ENCODE measurements around the gene LTBP4.
A peak's percentile ranks its signal among the peaks of the same experiment; 100 is the strongest.
"Not testable (repeated sequence)": the region's sequence is repeated elsewhere in the genome, so short reads cannot be mapped to it uniquely, and the experiment has no call there.

Gene LTBP4

DNA sequence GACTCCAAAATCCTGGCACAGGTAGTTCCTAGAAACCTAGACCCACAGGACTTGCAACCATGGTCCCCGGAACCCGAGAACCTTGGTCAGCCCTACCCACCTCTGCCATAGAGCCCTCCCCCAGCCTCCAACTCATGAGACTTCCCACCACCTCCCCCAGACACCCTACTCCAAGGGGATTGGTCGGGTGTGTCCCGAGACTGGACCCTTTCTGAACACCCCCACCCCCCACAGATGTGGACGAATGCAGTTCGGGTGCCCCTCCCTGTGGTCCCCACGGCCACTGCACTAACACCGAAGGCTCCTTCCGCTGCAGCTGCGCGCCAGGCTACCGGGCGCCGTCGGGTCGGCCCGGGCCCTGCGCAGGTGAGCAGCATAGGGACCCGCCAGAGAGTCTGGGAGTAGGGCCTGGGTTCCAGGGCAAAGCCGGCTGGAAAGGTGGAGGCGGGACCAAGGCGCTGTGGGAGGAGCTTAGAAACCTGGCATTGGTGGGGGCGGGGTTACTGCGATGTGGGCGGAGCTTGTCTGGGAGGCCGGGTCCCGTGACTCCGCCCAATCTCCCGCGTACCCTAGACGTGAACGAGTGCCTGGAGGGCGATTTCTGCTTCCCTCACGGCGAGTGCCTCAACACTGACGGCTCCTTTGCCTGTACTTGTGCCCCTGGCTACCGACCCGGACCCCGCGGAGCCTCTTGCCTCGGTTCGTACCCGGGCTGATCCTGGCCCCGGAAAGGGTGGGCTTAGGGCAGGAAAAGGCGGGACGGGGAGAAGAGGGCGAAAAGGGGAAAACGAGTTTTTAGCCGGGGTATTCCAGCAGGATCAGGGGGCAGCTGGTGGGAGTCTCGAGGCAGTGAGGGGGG lies 11.9 kb downstream of the LTBP4 start:
- no peak for DNase-seq

DNA sequence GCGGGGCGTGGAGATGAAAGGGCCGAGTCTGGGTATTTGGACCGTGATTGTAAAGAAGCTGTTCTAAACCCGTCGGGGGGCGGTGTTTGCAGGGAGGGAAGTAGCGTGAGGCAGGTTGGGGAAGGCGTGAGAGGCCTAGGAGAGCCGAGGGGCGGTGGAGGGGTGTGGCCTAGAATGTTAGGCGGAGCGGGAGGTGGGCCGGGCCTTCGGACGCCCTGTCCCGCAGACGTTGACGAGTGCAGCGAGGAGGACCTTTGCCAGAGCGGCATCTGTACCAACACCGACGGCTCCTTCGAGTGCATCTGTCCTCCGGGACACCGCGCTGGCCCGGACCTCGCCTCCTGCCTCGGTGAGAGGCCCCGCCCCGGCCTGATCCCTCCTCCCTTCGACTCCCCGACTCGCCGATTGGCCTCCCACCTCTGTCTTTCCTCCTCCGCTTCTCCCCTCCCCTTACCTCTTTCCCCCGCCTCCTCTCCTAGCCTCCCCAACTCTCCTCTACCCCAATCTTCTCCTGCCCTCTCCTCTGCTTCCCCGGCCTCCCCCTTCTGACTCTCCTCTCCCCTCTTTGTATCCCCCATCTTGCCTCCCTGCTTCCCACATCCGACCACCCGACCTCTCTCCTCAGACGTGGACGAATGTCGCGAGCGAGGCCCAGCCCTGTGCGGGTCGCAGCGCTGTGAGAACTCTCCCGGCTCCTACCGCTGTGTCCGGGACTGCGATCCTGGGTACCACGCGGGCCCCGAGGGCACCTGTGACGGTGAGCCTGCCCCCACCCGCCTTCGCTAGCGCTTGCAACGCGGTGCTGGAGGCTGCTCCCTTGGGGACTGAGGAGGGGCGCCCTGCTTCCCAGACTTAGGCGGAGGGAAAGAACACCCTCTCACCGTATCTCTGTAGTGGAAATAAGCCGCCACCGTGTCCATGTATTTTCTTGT lies 12.8 kb downstream of the LTBP4 start:
- peak; percentile 95 for DNase-seq

DNA sequence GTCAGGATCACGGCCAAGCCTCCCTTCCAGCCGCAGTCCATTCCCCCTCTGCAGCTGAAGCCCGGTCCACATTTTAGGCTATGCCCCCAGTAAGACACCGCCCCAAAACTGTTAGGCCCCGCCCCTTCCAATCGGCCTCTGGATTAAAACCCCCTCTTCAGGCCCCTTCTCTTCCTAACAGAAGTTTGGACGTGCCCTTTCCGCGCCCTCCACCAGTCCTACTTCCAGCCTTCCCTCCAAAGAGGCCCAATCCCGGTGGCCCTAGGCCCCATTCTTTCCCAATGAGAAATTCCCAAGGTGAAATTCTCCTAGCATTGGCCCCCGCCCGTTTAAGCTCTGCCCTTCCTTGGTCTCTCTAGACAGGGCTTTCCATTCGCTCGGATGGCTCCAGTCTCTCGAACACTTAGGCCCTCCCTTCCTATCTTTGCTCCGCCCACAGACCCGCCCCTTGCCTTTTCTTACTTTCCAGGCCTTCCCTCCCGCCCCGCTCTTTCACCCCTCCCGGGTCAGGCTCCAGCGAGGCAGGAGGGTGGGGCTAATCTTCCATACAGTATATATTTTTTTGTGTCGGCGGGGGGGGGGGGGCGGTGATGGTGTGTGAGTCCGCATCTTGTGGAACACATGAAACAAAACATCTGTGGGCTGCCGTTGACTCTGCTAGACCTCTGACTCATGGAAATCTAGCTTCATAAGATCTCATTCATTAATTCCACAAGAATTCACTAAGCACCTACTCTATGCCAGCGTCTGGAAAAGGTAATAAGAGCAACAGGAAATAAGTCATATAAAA lies 13.6 kb downstream of the LTBP4 start:
- peak; percentile 19 for DNase-seq

DNA sequence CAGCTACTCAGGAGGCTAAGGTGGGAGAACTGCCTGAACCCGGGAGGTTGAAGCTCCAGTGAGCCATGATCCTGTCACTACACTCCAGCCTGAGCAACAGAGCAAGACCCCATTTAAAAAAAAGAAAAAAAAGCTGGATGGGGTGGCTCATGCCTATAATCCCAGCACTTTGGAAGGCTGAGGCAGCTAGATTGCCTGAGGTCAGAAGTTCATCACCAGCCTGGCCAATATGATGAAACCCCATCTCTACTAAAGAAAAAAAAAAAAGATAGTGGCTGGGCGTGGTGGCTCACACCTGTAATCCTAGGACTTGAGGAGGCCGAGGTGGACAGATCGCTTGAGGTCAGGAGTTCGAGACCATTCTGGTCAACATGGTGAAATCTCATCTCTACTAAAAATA lies 15.0 kb downstream of the LTBP4 start:
- no peak for DNase-seq

DNA sequence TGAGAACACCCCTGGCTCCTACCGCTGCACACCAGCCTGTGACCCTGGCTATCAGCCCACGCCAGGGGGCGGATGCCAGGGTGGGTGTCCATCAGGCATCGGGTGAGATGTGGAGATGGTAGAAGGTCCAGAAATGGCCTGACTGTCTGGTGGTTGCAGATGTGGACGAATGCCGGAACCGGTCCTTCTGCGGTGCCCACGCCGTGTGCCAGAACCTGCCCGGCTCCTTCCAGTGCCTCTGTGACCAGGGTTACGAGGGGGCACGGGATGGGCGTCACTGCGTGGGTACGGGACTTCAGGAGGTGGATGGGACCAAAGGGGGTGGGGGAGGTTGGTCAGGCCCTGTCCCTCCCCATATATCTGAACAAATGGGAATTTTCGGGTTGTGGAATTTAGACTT lies 15.8 kb downstream of the LTBP4 start:
- DNase-seq, result no peak

DNA sequence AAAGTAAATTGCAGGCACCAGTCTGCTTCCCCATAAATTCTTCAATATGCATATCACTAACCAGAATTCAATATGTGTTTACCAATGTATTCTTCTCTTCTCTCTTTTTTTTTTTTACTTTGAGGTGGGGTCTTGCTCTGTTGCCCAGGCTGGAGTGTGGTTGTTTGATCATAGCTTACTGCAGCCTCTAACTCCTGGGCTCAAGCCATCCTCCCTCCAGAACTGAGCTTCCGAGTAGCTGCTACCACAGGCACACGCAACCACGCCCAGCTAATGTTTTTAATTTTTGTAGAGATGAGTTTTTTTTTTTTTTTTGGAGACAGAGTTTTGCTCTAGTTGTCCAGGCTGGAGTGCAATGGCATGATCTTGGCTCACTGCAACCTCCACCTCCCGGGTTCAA lies 16.8 kb downstream of the LTBP4 start:
- no peak for DNase-seq

DNA sequence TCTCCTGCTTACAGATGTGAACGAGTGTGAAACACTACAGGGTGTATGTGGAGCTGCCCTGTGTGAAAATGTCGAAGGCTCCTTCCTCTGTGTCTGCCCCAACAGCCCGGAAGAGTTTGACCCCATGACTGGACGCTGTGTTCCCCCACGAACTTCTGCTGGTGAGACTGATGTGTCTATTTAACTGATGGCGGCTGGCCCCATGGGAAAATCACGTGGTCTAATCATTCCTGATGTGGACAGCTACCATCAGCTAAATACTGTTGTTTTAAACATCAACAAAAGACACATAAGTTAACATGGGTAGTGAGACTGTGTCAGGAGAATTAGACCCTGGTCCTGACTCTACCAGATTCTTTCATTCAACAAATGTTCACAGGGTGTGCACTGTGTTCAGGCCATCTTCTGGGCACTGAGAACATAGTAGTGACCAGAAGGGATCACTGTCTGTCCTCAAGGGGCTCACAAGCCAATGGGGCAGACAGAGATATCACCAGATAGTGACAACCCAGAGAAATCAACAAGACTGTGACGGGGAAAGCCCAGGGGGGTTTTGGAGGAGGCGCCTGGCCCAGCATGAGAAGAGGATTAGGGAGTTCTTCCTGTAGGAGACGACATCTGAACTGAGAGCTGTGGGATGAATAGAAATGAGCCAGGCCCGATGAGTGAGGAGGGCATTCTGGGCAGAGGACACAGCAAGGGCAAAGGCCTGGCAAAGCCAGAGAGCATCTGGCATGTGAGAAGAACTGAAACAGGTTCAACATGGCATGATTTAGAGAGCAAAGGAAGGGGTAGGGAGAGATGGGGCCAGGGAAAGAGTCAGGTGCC lies 18.4 kb downstream of the LTBP4 start:
- DNase-seq, result no peak

DNA sequence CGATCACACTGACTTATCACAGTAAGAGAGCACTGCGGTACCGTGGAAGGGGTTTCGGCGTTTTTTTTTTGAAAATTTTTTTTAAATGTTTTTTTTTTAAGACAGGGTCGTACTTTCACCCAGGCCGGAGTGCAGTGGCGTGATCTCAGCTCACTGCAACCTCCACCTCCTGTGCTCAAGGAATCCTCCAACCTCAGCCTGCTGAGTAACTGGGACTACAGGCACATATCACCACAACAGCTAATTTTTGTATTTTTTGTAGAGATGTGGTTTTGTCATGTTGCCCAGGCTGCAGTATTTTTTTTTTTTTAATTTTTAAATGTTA lies 19.0 kb downstream of the LTBP4 start:
- DNase-seq, result no peak

DNA sequence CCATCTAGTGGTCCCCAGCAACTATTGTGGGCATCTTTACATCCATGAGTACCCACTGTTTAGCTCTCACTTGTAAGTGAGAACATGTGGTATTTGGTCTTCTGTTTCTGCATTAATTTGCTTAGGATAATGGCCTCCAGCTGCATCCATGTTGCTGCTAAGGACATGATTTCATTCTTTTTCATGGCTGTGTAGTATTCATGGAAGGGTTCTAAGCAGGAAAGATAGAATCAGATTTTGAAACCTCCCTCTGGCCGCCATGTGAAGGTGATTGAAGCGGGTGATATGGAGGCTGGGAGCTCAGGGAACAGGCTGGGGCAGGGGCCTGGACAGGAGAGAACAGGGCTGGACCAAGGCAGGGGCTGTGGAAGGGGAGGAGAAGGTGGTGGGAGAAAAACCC lies 20.1 kb downstream of the LTBP4 start:
- no peak for DNase-seq

DNA sequence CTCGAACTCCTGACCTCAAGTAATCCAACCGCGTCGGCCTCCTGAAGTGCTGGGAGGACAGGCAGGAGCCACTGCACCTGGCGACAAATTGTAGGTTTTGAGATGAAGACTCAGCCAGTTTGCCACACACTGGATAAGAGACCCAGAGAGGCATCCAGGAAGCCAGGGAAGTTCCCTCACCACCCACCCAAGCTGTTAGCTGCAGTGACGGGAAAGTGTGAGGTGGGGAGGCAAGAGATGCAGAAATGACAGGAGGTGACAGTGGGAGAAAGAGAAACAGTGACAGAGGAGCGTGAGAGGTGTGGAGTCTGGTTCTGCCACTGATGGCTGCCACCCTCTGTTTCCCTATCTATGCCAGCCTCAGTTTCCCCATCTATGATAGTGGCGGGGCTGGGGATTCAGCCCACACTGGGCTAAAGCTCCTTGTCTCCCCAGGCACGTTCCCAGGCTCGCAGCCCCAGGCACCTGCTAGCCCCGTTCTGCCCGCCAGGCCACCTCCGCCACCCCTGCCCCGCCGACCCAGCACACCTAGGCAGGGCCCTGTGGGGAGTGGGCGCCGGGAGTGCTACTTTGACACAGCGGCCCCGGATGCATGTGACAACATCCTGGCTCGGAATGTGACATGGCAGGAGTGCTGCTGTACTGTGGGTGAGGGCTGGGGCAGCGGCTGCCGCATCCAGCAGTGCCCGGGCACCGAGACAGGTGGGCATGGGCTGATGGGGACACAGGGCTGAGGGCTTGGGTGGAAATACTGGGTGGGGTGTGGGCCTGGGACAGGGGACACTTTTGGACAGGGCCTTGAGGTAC lies 21.0 kb downstream of the LTBP4 start:
- no peak for DNase-seq

DNA sequence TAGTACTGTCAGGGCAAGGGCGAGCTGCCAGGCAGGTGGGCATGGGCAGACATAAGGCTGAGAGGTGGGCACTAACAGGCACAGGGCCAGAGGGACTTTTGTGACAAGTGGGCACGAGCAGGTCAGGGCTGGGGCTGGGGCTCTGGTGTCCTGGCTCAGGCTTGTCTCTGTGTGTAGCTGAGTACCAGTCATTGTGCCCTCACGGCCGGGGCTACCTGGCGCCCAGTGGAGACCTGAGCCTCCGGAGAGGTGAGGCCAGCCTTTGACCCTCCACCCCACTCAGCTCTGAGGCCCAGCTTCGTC lies 21.6 kb downstream of the LTBP4 start:
- no peak for DNase-seq

DNA sequence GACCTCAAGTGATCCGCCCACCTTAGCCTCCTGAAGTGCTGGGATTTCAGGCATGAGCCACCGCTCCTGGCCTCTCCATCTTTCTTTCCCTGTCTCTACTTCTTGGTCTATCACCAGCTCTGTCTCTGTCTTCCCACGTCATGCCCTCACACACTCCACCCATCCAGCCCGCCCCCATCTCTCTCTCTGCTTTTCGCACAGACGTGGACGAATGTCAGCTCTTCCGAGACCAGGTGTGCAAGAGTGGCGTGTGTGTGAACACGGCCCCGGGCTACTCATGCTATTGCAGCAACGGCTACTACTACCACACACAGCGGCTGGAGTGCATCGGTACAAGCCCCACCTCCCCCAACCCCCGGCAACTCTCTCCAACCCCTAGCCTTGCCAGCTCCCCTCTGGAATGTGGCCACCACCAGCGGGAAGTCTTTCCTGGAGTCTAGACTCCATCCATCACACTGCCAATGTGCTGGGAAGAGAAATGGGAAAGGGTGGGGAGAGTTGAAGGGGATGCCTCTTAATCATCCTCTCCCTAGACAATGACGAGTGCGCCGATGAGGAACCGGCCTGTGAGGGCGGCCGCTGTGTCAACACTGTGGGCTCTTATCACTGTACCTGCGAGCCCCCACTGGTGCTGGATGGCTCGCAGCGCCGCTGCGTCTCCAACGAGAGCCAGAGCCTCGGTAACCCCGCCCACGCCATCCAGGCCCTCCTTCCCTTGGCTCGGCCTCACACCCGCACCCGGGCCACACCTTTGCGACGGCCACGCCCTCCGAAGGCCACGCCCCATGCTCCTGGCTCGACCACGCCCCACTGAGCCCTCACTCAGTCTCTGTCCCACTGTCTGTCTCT lies 22.5 kb downstream of the LTBP4 start:
- DNase-seq, result peak; percentile 88

DNA sequence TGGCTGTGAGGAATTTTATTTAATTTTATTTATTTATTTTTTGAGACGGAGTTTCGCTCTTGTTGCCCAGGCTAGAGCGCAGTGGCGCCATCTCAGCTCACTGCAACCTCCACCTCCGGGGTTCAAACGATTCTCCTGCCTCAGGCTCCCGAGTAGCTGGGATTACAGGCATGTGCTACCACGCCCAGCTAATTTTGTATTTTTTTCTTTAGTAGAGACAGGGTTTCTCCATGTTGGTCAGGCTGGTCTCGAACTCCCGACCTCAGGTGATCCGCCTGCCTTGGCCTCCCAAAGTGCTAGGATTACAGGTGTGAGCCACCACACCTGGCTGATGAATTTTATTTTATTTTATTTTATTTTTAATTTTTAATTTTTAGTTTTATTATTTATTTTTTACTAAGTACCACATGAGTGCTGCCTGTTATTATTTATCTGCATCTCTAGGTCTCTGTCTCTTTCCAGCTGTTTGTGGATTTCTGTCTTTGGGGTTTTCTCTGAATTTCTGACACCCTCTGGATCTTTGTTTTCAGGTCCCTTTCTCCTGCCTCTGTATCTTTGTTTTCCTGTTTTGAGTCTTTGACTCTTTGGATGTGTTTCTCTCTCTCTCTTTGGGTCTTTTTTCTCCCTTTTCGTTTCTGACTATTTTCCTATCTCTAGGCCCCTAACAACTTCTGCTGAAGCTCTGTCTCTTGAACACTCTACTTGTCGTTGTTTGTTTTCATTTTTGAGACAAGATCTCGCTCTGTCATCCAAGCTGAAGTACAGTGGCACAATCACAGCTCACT lies 23.4 kb downstream of the LTBP4 start:
- DNase-seq, result not testable (repeated sequence)

DNA sequence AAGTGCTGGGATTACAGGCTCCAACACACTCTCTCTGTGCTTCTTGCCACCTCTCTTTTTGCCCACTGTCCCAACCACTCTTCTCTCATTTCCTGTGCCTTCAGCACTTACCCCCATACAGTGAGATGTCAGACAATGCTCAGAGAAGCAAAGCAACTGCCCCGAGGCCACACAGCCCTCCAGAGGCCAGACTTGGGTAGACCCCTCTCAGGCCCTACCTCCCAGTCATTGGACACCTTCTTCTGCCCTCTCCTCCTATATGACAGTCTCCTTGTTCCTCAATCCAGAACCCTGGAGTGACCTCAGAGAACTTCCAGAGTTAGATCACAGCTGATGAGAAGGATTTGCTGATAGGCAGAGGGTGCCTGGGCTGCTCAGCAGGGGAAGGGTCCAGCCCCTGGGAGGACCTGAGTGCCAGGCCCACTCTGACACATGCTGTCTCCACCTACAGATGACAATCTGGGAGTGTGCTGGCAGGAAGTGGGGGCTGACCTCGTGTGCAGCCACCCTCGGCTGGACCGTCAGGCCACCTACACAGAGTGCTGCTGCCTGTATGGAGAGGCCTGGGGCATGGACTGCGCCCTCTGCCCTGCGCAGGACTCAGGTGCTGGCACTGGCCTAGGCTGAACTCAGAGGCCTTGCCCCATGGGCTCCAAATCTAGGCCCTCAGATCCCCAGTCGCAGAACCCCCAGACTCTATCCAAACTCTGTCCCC lies 24.4 kb downstream of the LTBP4 start:
- no peak for DNase-seq

DNA sequence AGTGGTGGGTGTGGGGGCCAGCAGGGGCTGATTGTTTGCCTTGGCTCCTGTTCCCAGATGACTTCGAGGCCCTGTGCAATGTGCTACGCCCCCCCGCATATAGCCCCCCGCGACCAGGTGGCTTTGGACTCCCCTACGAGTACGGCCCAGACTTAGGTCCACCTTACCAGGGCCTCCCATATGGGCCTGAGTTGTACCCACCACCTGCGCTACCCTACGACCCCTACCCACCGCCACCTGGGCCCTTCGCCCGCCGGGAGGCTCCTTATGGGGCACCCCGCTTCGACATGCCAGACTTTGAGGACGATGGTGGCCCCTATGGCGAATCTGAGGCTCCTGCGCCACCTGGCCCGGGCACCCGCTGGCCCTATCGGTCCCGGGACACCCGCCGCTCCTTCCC lies 25.7 kb downstream of the LTBP4 start:
- DNase-seq, result no peak

DNA sequence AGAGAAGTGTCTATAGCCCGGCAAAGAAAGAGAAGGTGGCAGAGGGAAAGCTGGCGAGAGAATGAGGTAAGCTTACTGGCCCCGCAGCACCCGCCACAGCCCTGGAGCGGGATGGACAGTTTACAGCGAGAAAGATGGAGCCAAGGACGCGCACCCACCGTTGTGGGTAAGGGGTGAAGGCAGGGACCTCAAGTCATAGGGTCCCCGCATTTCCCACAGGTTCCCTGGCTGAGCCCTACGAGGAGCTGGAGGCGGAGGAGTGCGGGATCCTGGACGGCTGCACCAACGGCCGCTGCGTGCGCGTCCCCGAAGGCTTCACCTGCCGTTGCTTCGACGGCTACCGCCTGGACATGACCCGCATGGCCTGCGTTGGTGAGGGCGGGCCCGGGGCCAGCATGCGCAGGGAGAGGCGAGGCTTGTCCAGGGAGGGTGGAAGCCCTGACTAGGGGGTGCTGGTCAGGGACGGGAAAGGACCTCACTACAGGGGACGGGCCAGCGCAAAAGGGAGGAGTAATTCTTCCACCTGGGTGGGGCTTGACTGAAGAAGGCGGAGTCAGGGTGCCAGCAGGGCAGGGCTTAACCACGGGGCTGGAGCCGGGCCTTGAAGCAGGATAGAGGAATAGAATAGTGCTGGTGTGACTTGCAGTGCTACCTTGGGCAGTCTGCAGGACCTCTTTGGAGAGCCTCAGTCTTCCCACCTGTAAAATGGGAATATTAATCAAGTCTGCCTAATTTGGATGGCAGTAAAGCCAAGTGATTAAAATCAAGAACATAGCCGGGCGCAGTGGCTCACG lies 26.5 kb downstream of the LTBP4 start:
- no peak for DNase-seq

DNA sequence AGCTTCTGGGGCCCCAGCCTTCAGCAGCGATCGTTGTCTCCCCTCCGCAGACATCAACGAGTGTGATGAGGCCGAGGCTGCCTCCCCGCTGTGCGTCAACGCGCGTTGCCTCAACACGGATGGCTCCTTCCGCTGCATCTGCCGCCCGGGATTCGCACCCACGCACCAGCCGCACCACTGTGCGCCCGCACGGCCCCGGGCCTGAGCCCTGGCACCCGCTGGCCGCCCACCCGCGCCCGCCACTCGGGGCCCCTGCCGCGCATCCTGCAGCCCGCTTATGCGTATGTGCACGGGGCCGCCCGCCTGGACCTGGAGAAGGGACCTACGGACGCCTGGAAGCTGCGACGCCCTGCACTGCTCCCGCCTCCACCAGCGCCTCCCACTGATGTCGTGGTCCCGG lies 28.2 kb downstream of the LTBP4 start:
- DNase-seq, result no peak

DNA sequence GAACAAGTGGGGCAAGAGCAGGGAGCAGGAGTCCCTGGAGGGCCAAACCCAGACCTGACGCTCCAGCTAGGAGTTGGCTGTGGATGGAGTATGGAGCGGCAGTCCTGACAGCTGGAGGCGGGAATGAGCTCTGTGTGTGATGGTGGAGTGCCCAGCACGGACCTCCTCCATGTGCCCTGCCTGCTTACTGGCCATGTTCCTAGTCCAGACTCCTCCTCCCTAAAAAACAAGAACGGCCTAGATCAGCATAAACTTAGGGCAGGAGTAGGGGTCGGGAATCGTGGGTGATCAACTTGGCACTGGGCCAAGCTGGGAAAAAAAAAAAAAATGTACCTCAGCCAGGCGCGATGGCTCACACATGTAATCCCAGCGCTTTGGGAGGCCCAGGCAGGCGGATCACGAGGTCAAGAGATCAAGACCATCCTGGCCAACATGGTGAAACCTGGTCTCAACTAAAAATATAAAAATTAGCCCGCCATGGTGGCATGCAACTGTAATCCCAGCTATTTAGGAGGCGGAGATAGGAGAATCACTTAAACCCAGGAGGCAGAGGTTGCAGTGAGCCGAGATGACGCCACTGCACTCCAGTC lies 29.5 kb downstream of the LTBP4 start:
- no peak for DNase-seq
